ENCODE data around the gene GFPT1. TPM values are rescaled to one million over a fixed set of nuclear protein-coding genes. Genes with fewer than 3 reads are reported as not detected.
A peak's percentile ranks its signal among the peaks of the same experiment; 100 is the strongest.

The GFPT1 gene
- total RNA-seq, 6 donors from 2014 or later: 16.1 to 99.0 (median 38.5) TPM

- ATAC-seq (ENCODE audit: low FRiP score in 2 of 2) (no peak), DNase-seq (no peak)
- Histone ChIP-seq H3K27ac (peak overlapping the region in 2 of 4 donors; percentile 88 to 94), H3K4me3 (peak overlapping the region; percentile 75 to 97 (median 88)), H3K9me3 (no peaks in the 10 kb centered on the region), H3K36me3 (no peaks in the 10 kb centered on the region), H3K4me1 (peaks cover 17 to 64% (median 38%) of the 10 kb centered on the region in 4 donors), H3K27me3 (no peaks in the 10 kb centered on the region)
- 50 to 52% methylated on average over 8 of the region's 8 CpGs for WGBS, 2 donors
- TF ChIP-seq, protein P1, sequence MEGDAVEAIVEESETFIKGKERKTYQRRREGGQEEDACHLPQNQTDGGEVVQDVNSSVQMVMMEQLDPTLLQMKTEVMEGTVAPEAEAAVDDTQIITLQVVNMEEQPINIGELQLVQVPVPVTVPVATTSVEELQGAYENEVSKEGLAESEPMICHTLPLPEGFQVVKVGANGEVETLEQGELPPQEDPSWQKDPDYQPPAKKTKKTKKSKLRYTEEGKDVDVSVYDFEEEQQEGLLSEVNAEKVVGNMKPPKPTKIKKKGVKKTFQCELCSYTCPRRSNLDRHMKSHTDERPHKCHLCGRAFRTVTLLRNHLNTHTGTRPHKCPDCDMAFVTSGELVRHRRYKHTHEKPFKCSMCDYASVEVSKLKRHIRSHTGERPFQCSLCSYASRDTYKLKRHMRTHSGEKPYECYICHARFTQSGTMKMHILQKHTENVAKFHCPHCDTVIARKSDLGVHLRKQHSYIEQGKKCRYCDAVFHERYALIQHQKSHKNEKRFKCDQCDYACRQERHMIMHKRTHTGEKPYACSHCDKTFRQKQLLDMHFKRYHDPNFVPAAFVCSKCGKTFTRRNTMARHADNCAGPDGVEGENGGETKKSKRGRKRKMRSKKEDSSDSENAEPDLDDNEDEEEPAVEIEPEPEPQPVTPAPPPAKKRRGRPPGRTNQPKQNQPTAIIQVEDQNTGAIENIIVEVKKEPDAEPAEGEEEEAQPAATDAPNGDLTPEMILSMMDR (IDR thresholded peaks at IDR 0.05): no peak
- TF ChIP-seq POLR2A (IDR thresholded peaks at IDR 0.05) (no peak), EP300 (IDR thresholded peaks at IDR 0.05) (peak in 1 of 4 donors; percentile 51), POLR2AphosphoS5 (IDR thresholded peaks at IDR 0.05) (no peak)
Observed at GRCh38 chr2:69385443-69386151, 1.4 kb downstream of the GFPT1 start.

GRCh38 chr2:69384618-69385081, 2.4 kb downstream of the GFPT1 start:
- TF ChIP-seq EP300 (IDR thresholded peaks at IDR 0.05) (no peak), POLR2A (IDR thresholded peaks at IDR 0.05) (no peak), POLR2AphosphoS5 (IDR thresholded peaks at IDR 0.05) (no peak)
- TF ChIP-seq, protein P1 (IDR thresholded peaks at IDR 0.05): no peak
- DNase-seq (no peak), ATAC-seq (ENCODE audit: low FRiP score in 2 of 2) (no peak)
- 96 to 98% methylated on average over 5 of the region's 5 CpGs for WGBS, 2 donors
- Histone ChIP-seq H3K9me3 (no peaks in the 10 kb centered on the region), H3K4me1 (peaks cover 20 to 72% (median 38%) of the 10 kb centered on the region in 4 donors), H3K27ac (peak overlapping the region in 1 of 4 donors; percentile 20), H3K36me3 (no peaks in the 10 kb centered on the region), H3K4me3 (no peak overlapping the region), H3K27me3 (no peaks in the 10 kb centered on the region)

- ATAC-seq (ENCODE audit: low FRiP score in 2 of 2): no peak
- H3K27me3 ChIP-seq: no peaks in the 10 kb centered on the region
- 94 to 97% methylated on average over 7 of the region's 7 CpGs for WGBS, 2 donors
- TF ChIP-seq, protein P1 (IDR thresholded peaks at IDR 0.05): no peak
- TF ChIP-seq EP300 (IDR thresholded peaks at IDR 0.05): no peak
- no peak for TF ChIP-seq POLR2AphosphoS5 (IDR thresholded peaks at IDR 0.05)
- no peak for TF ChIP-seq POLR2A (IDR thresholded peaks at IDR 0.05)
- DNase-seq: no peak
- H3K4me1 ChIP-seq: peaks cover 20 to 74% (median 38%) of the 10 kb centered on the region in 4 donors
- no peaks in the 10 kb centered on the region for H3K9me3 ChIP-seq
- H3K4me3 ChIP-seq: no peak overlapping the region
- H3K27ac ChIP-seq: no peak overlapping the region
- no peaks in the 10 kb centered on the region for H3K36me3 ChIP-seq
Observed at GRCh38 chr2:69383176-69383812, 3.7 kb downstream of the GFPT1 start.

GRCh38 chr2:69382547-69382946, 4.5 kb downstream of the GFPT1 start:
- Histone ChIP-seq H3K27ac (no peak overlapping the region), H3K9me3 (no peaks in the 10 kb centered on the region), H3K4me3 (no peak overlapping the region), H3K36me3 (no peaks in the 10 kb centered on the region), H3K4me1 (peaks cover 20 to 68% (median 33%) of the 10 kb centered on the region in 4 donors), H3K27me3 (no peaks in the 10 kb centered on the region)
- no peak for ATAC-seq (ENCODE audit: low FRiP score in 2 of 2)
- TF ChIP-seq POLR2AphosphoS5 (IDR thresholded peaks at IDR 0.05): no peak
- TF ChIP-seq EP300 (IDR thresholded peaks at IDR 0.05): no peak
- TF ChIP-seq, protein P1 (IDR thresholded peaks at IDR 0.05): no peak
- TF ChIP-seq POLR2A (IDR thresholded peaks at IDR 0.05): no peak
- 81 to 84% methylated on average over 2 of the region's 2 CpGs for WGBS, 2 donors
- DNase-seq: no peak
